ENCODE measurements around the gene MAN2C1. TPM values are rescaled to one million over a fixed set of nuclear protein-coding genes. Genes with fewer than 3 reads are reported as not detected.
"Not testable (repeated sequence)": the region's sequence is repeated elsewhere in the genome, so short reads cannot be mapped to it uniquely, and the experiment has no call there.

Gene MAN2C1
- total RNA-seq, 1 donor from 2014 or later = 200 TPM

- TF ChIP-seq CTCF (IDR thresholded peaks at IDR 0.05; ENCODE audit: unreplicated experiment) = no peak
- DNase-seq (ENCODE audit: low spot score, unreplicated experiment) = no peak
- Mint-ChIP-seq H3K4me1 (ENCODE audit: low read depth) (peaks cover 2% of the 10 kb centered on the region), H3K27me3 (no peaks in the 10 kb centered on the region), H3K36me3 (ENCODE audit: insufficient read depth) (peaks cover 1% of the 10 kb centered on the region), H3K4me3 (ENCODE audit: low read depth) (no peak overlapping the region), H3K9me3 (ENCODE audit: low read depth) (no peaks in the 10 kb centered on the region), H3K27ac (no peak overlapping the region)
These were observed 14.8 kb downstream of the MAN2C1 start for GRCh38 chr15:75353604-75354003.

GRCh38 chr15:75352186-75353080 lies 16.0 kb downstream of the MAN2C1 start:
- no peak overlapping the region for H3K4me3 Mint-ChIP-seq (ENCODE audit: low read depth)
- H3K36me3 Mint-ChIP-seq (ENCODE audit: insufficient read depth) = peaks cover 1% of the 10 kb centered on the region
- H3K27me3 Mint-ChIP-seq = no peaks in the 10 kb centered on the region
- no peaks in the 10 kb centered on the region for H3K9me3 Mint-ChIP-seq (ENCODE audit: low read depth)
- H3K27ac Mint-ChIP-seq = no peak overlapping the region
- peaks cover 4% of the 10 kb centered on the region for H3K4me1 Mint-ChIP-seq (ENCODE audit: low read depth)
- no peak for TF ChIP-seq CTCF (IDR thresholded peaks at IDR 0.05; ENCODE audit: unreplicated experiment)
- no peak for DNase-seq (ENCODE audit: low spot score, unreplicated experiment)

- no peak overlapping the region for H3K4me3 Mint-ChIP-seq (ENCODE audit: low read depth)
- peaks cover 1% of the 10 kb centered on the region for H3K36me3 Mint-ChIP-seq (ENCODE audit: insufficient read depth)
- DNase-seq (ENCODE audit: low spot score, unreplicated experiment) = no peak
- H3K27me3 Mint-ChIP-seq = no peaks in the 10 kb centered on the region
- no peak overlapping the region for H3K27ac Mint-ChIP-seq
- H3K4me1 Mint-ChIP-seq (ENCODE audit: low read depth) = peaks cover 4% of the 10 kb centered on the region
- H3K9me3 Mint-ChIP-seq (ENCODE audit: low read depth) = no peaks in the 10 kb centered on the region
- no peak for TF ChIP-seq CTCF (IDR thresholded peaks at IDR 0.05; ENCODE audit: unreplicated experiment)
These were observed 17.6 kb downstream of the MAN2C1 start for GRCh38 chr15:75350601-75351361.

- no peak for TF ChIP-seq CTCF (IDR thresholded peaks at IDR 0.05; ENCODE audit: unreplicated experiment)
- no peak for DNase-seq (ENCODE audit: low spot score, unreplicated experiment)
- Mint-ChIP-seq H3K4me1 (ENCODE audit: low read depth) (peaks cover 4% of the 10 kb centered on the region), H3K27me3 (no peaks in the 10 kb centered on the region), H3K9me3 (ENCODE audit: low read depth) (no peaks in the 10 kb centered on the region), H3K27ac (no peak overlapping the region), H3K36me3 (ENCODE audit: insufficient read depth) (no peaks in the 10 kb centered on the region), H3K4me3 (ENCODE audit: low read depth) (peak overlapping the region; percentile 50)
These were observed 18.4 kb downstream of the MAN2C1 start for GRCh38 chr15:75349851-75350588.

- peak overlapping the region; percentile 82 for H3K4me3 Mint-ChIP-seq (ENCODE audit: low read depth)
- not testable (repeated sequence) for H3K27ac Mint-ChIP-seq; H3K36me3 Mint-ChIP-seq (ENCODE audit: insufficient read depth); H3K4me1 Mint-ChIP-seq (ENCODE audit: low read depth); DNase-seq (ENCODE audit: low spot score, unreplicated experiment); H3K27me3 Mint-ChIP-seq; H3K9me3 Mint-ChIP-seq (ENCODE audit: low read depth)
These were observed 19.1 kb downstream of the MAN2C1 start for GRCh38 chr15:75349351-75349669.
